SK-N-MC (cell line): ENCODE data around the gene ERC2.

Experiments used
- EZH2 ChIP-seq: fragments of 200-600 bp; sonication (generic); IDR thresholded peaks from one replicate; pipeline ENCODE4 v1.6.1; 2017; ENCODE audit warnings: antibody characterized with exemption
- FOXP2 ChIP-seq: optimal IDR thresholded peaks from 2 replicates; pipeline ENCODE3; 2011; ENCODE audit warnings: mild to moderate bottlenecking, moderate library complexity; ENCODE audit not compliant: insufficient read depth; ENCODE audit errors: extremely low read length, control extremely low read depth
- POLR2AphosphoS5 ChIP-seq: IDR thresholded peaks from 2 replicates; pipeline ENCODE4 v1.6.1; 2012; ENCODE audit warnings: mild to moderate bottlenecking, low read depth, low read length, borderline replicate concordance

- TF ChIP-seq EZH2 (no peak), POLR2AphosphoS5 (no peak), FOXP2 (no peak)
Observed at GRCh38 chr3:55459838-55460237, 1008.4 kb downstream of the ERC2 start.
